ENCODE measurements around the gene LHFPL3. TPM values are rescaled to one million over a fixed set of nuclear protein-coding genes. Genes with fewer than 3 reads are reported as not detected.

The LHFPL3 gene
- total and polyA plus RNA-seq, 2 of the 13 experiments (the other 11 are each of a cell fraction or from before 2014, with no cell fraction given) = not detected

- no peak for TF ChIP-seq ZSCAN29 (CRISPR knock-in tag; conservative IDR thresholded peaks at IDR 0.05)
- no peak for TF ChIP-seq MAFG (CRISPR knock-in tag; IDR thresholded peaks at IDR 0.05)
- TF ChIP-seq IKZF1 (IDR thresholded peaks at IDR 0.05) = no peak
- no peak for TF ChIP-seq CENPBD1 (CRISPR knock-in tag; IDR thresholded peaks at IDR 0.05; ENCODE audit: borderline replicate concordance, low read depth)
- no peak for TF ChIP-seq JUN (CRISPR knock-in tag; IDR thresholded peaks at IDR 0.05)
- no peak for TF ChIP-seq NR2F1 (CRISPR knock-in tag; IDR thresholded peaks at IDR 0.05)
- no peak for TF ChIP-seq RAD51 (IDR thresholded peaks at IDR 0.05; ENCODE audit: borderline replicate concordance)
- no peak for TF ChIP-seq ZKSCAN8 (CRISPR knock-in tag; IDR thresholded peaks at IDR 0.05; ENCODE audit: borderline replicate concordance)
- no peak for TF ChIP-seq DMAP1 (CRISPR knock-in tag; IDR thresholded peaks at IDR 0.05)
- no peak for TF ChIP-seq EED (CRISPR knock-in tag; IDR thresholded peaks at IDR 0.05)
- no peak for TF ChIP-seq ZKSCAN5 (CRISPR knock-in tag; IDR thresholded peaks at IDR 0.05)
- no peak for TF ChIP-seq ZNF562 (CRISPR knock-in tag; IDR thresholded peaks at IDR 0.05; ENCODE audit: borderline replicate concordance)
- no peak for TF ChIP-seq ZFX (CRISPR knock-in tag; IDR thresholded peaks at IDR 0.05; ENCODE audit: low read depth)
- TF ChIP-seq NAIF1 (CRISPR knock-in tag; IDR thresholded peaks at IDR 0.05; ENCODE audit: borderline replicate concordance) = no peak
- no peak for TF ChIP-seq POLR2A (IDR thresholded peaks at IDR 0.05; ENCODE audit: insufficient read depth in 1 of 2, low read depth in 2 of 2, low read length in 2 of 2)
- H3K27me3 ChIP-seq (ENCODE audit: control insufficient read depth in 1 of 2, insufficient read depth in 2 of 2, low read length in 2 of 2) = peaks cover 0 to 4% of the 10 kb centered on the region in 2 experiments; a peak in 2 of 5 replicates
- no peak for FAIRE-seq
- WGBS (ENCODE audit: low lambda C conversion rate) = under 1% methylated on average over 4 of the region's 4 CpGs
- no peaks in the 10 kb centered on the region for H3K9me3 ChIP-seq (ENCODE audit: low read length)
- in situ Hi-C loops (cut with HindIII; ENCODE audit: extremely low pct_ligation_motif_present, low pct_unique_long_range_greater_than_20kb) = no loop called here
- H3K4me2 ChIP-seq (ENCODE audit: low read depth, low read length) = no peak overlapping the region
- no peaks in the 10 kb centered on the region for H3K4me1 ChIP-seq (ENCODE audit: insufficient read depth, low read length)
- intact Hi-C loops (cut with micrococcal nuclease; ENCODE audit: unreplicated experiment) = no loop called here
- ChIA-PET CTCF (ENCODE audit: low intra/inter-chr PET ratio, low total read pairs) (no interaction called here), POLR2A (no interaction called here)
- no peaks in the 10 kb centered on the region for H3K79me2 ChIP-seq (ENCODE audit: insufficient read depth, low read length)
- no peak for DNase-seq (ENCODE audit: low spot score)
- no TSS peak for BruUV-seq (replicated peaks)
- H3K9ac ChIP-seq (ENCODE audit: insufficient read depth, low read depth, low read length) = no peak overlapping the region
- no peak overlapping the region for H2AFZ ChIP-seq (ENCODE audit: low read length)
- H3K36me3 ChIP-seq (replicated peaks in 1 of 2; ENCODE audit: control insufficient read depth in 1 of 2, insufficient read depth in 2 of 2, low read length in 2 of 2) = no peaks in the 10 kb centered on the region
- no peaks in the 10 kb centered on the region for H4K20me1 ChIP-seq (ENCODE audit: insufficient read depth, low read length)
- H3K4me3 ChIP-seq (replicated peaks in 1 of 3; ENCODE audit: insufficient read depth in 1 of 3, low read depth in 2 of 3, low read length in 3 of 3) = no peak overlapping the region
- no peak for ATAC-seq
- no peak overlapping the region for H3K27ac ChIP-seq (ENCODE audit: extremely low read length, insufficient read depth, low read length)
Observed at GRCh38 chr7:104800307-104800706, 471.9 kb downstream of the LHFPL3 start.
